CMK (cell line): Measurements from ENCODE around the gene SEPTIN12.
A peak's percentile ranks its signal among the peaks of the same experiment; 100 is the strongest.
"Not testable (repeated sequence)": the region's sequence is repeated elsewhere in the genome, so short reads cannot be mapped to it uniquely, and the experiment has no call there.

ENCODE experiments used
- DNase-seq: peaks from one replicate; pipeline ENCODE4 v3.0.0-alpha.2; 2010; ENCODE audit warnings: low read depth

SEPTIN12 gene

GRCh38 chr16:4802659-4803287 lies 14.6 kb upstream of the SEPTIN12 start:
- peak; percentile 61 for DNase-seq

GRCh38 chr16:4801962-4802658 lies 14.0 kb upstream of the SEPTIN12 start, which contains the start of gene ROGDI:
Gene ROGDI (minus strand): TSS chr16:4802633. CDS start chr16:4802571, 62 bp downstream.
- DNase-seq: no peak

GRCh38 chr16:4801051-4801961 lies 13.2 kb upstream of the SEPTIN12 start:
- no peak for DNase-seq

- peak; percentile 74 for DNase-seq
Observed at GRCh38 chr16:4800290-4801041, 12.3 kb upstream of the SEPTIN12 start.

- DNase-seq: no peak
Observed at GRCh38 chr16:4799171-4799855, 11.2 kb upstream of the SEPTIN12 start.

- no peak for DNase-seq
Observed at GRCh38 chr16:4798456-4798855, 10.3 kb upstream of the SEPTIN12 start.

- no peak for DNase-seq
Observed at GRCh38 chr16:4797805-4798252, 9.7 kb upstream of the SEPTIN12 start.

- no peak for DNase-seq
Observed at GRCh38 chr16:4796982-4797804, 9.0 kb upstream of the SEPTIN12 start.

GRCh38 chr16:4795828-4796572 lies 7.9 kb upstream of the SEPTIN12 start:
- no peak for DNase-seq

- DNase-seq: no peak
Observed at GRCh38 chr16:4795181-4795827, 7.2 kb upstream of the SEPTIN12 start, which contains the start of gene SMIM22. Gene SMIM22 (plus strand): TSS chr16:4795369. CDS start chr16:4795735, 366 bp downstream.

- no peak for DNase-seq
Observed at GRCh38 chr16:4792951-4793513, 4.9 kb upstream of the SEPTIN12 start.

- no peak for DNase-seq
Observed at GRCh38 chr16:4790871-4791270, 2.7 kb upstream of the SEPTIN12 start.

GRCh38 chr16:4790261-4790660 lies 2.1 kb upstream of the SEPTIN12 start:
- no peak for DNase-seq

- no peak for DNase-seq
Observed at GRCh38 chr16:4788910-4789309, 765 bp upstream of the SEPTIN12 start.

GRCh38 chr16:4788489-4788889 lies 344 bp upstream of the SEPTIN12 start:
- no peak for DNase-seq

GRCh38 chr16:4787068-4787467 lies 1.1 kb downstream of the SEPTIN12 start:
- no peak for DNase-seq

- DNase-seq: no peak
Observed at GRCh38 chr16:4785758-4786433, 2.2 kb downstream of the SEPTIN12 start.

GRCh38 chr16:4784444-4784987 lies 3.6 kb downstream of the SEPTIN12 start:
- not testable (repeated sequence) for DNase-seq
